HG03045 (cell line): ENCODE results near the gene SMIM24.
"Not testable (repeated sequence)": the region's sequence is repeated elsewhere in the genome, so short reads cannot be mapped to it uniquely, and the experiment has no call there.

Source experiments
- ATAC-seq: cut with Tn5 transposase; IDR thresholded peaks from one replicate; pipeline ENCODE4 v1.9.1; 2021; ENCODE audit warnings: mild to moderate bottlenecking, moderate library complexity; ENCODE audit not compliant: unreplicated experiment

Gene SMIM24

GRCh38 chr19:3457528-3458228 is 22.6 kb downstream of the SMIM24 start:
- ATAC-seq, result no peak

- ATAC-seq, result no peak
Measured at GRCh38 chr19:3456925-3457527, 23.3 kb downstream of the SMIM24 start.

GRCh38 chr19:3455960-3456601 is 24.2 kb downstream of the SMIM24 start:
- ATAC-seq, result no peak

GRCh38 chr19:3455393-3455955 is 24.9 kb downstream of the SMIM24 start:
- ATAC-seq, result no peak

GRCh38 chr19:3454656-3455392 is 25.5 kb downstream of the SMIM24 start:
- ATAC-seq, result no peak

- ATAC-seq, result no peak
Measured at GRCh38 chr19:3453840-3454239, 26.5 kb downstream of the SMIM24 start.

GRCh38 chr19:3452942-3453214 is 27.4 kb downstream of the SMIM24 start:
- not testable (repeated sequence) for ATAC-seq

GRCh38 chr19:3452171-3452941 is 28.0 kb downstream of the SMIM24 start:
- ATAC-seq, result no peak

- no peak for ATAC-seq
Measured at GRCh38 chr19:3451451-3451866, 28.9 kb downstream of the SMIM24 start.

- no peak for ATAC-seq
Measured at GRCh38 chr19:3450796-3451411, 29.4 kb downstream of the SMIM24 start.

- ATAC-seq, result no peak
Measured at GRCh38 chr19:3448616-3449334, 31.6 kb downstream of the SMIM24 start.

GRCh38 chr19:3446657-3447056 is 33.7 kb downstream of the SMIM24 start:
- ATAC-seq, result not testable (repeated sequence)

- ATAC-seq, result no peak
Measured at GRCh38 chr19:3444695-3445234, 35.6 kb downstream of the SMIM24 start.

GRCh38 chr19:3443840-3444694 is 36.3 kb downstream of the SMIM24 start:
- ATAC-seq, result no peak

GRCh38 chr19:3442487-3443071 is 37.7 kb downstream of the SMIM24 start:
- no peak for ATAC-seq

- ATAC-seq, result no peak
Measured at GRCh38 chr19:3441986-3442329, 38.4 kb downstream of the SMIM24 start.

GRCh38 chr19:3441089-3441985 is 39.0 kb downstream of the SMIM24 start:
- ATAC-seq, result no peak
